ENCODE data around the gene OGFOD2. TPM values are rescaled to one million over a fixed set of nuclear protein-coding genes. Genes with fewer than 3 reads are reported as not detected.

The OGFOD2 gene
- polyA plus RNA-seq, 1 donor (not counting 4 experiments of a cell fraction or from before 2014, with no cell fraction given) = 6.9 TPM

GRCh38 chr12:122989874-122990419, 14.9 kb downstream of the OGFOD2 start:
- Histone ChIP-seq H4K20me1 (ENCODE audit: control insufficient read depth, extremely low read depth, insufficient read depth, low read length) (no peaks in the 10 kb centered on the region), H2AFZ (ENCODE audit: control insufficient read depth, low read length) (no peak overlapping the region), H3K36me3 (ENCODE audit: control insufficient read depth in 2 of 2, extremely low read depth in 1 of 2, insufficient read depth in 2 of 2, low read length in 2 of 2) (peaks cover 3 to 6% of the 10 kb centered on the region in 2 experiments), H3K4me2 (ENCODE audit: control insufficient read depth, extremely low read depth, insufficient read depth, low read depth, low read length) (no peak overlapping the region), H3K4me3 (ENCODE audit: control insufficient read depth in 2 of 3, extremely low read depth in 1 of 3, insufficient read depth in 2 of 3, low read depth in 1 of 3, low read length in 3 of 3) (no peak overlapping the region), H3K27me3 (ENCODE audit: control insufficient read depth, extremely low read depth, insufficient read depth, low read length) (no peaks in the 10 kb centered on the region), H3K4me1 (ENCODE audit: control insufficient read depth, extremely low read depth, insufficient read depth, low read length) (no peaks in the 10 kb centered on the region), H3K27ac (ENCODE audit: control insufficient read depth, insufficient read depth, low read length) (no peak overlapping the region), H3K9me1 (ENCODE audit: control insufficient read depth, extremely low read depth, insufficient read depth, low read length) (no peaks in the 10 kb centered on the region), H3K79me2 (ENCODE audit: control insufficient read depth, insufficient read depth, low read length) (no peaks in the 10 kb centered on the region), H3K9ac (ENCODE audit: control insufficient read depth, extremely low read depth, insufficient read depth, low read length) (no peak overlapping the region), H3K9me3 (ENCODE audit: control insufficient read depth, low read depth, low read length) (no peaks in the 10 kb centered on the region)
- no peak for TF ChIP-seq EZH2 (IDR thresholded peaks at IDR 0.05; ENCODE audit: low read length)
- no peak for TF ChIP-seq CTCF (optimal IDR thresholded peaks at IDR 0.05 in 1 of 3, IDR thresholded peaks at IDR 0.05 in 1 of 3, conservative IDR thresholded peaks at IDR 0.05 in 1 of 3; ENCODE audit: extremely low read depth in 1 of 3, insufficient read depth in 2 of 3, low read length in 3 of 3)
- DNase-seq (ENCODE audit: low read depth, low spot score) = no peak
- dilution Hi-C loops (cut with MboI; ENCODE audit: extremely low pct_ligation_motif_present, low sequenced_read_pairs) = no loop called here
- FAIRE-seq = no peak

GRCh38 chr12:122990561-122990960, 15.5 kb downstream of the OGFOD2 start:
- no peak overlapping the region for H3K27ac ChIP-seq (ENCODE audit: control insufficient read depth, insufficient read depth, low read length)
- TF ChIP-seq EZH2 (IDR thresholded peaks at IDR 0.05; ENCODE audit: low read length) (no peak), CTCF (optimal IDR thresholded peaks at IDR 0.05 in 1 of 3, IDR thresholded peaks at IDR 0.05 in 1 of 3, conservative IDR thresholded peaks at IDR 0.05 in 1 of 3; ENCODE audit: extremely low read depth in 1 of 3, insufficient read depth in 2 of 3, low read length in 3 of 3) (no peak)
- H3K9ac ChIP-seq (ENCODE audit: control insufficient read depth, extremely low read depth, insufficient read depth, low read length) = no peak overlapping the region
- no peaks in the 10 kb centered on the region for H3K4me1 ChIP-seq (ENCODE audit: control insufficient read depth, extremely low read depth, insufficient read depth, low read length)
- FAIRE-seq (no peak), DNase-seq (ENCODE audit: low read depth, low spot score) (no peak)
- H3K79me2 ChIP-seq (ENCODE audit: control insufficient read depth, insufficient read depth, low read length) = no peaks in the 10 kb centered on the region
- no peak overlapping the region for H3K4me2 ChIP-seq (ENCODE audit: control insufficient read depth, extremely low read depth, insufficient read depth, low read depth, low read length)
- H3K27me3 ChIP-seq (ENCODE audit: control insufficient read depth, extremely low read depth, insufficient read depth, low read length) = no peaks in the 10 kb centered on the region
- no peak overlapping the region for H2AFZ ChIP-seq (ENCODE audit: control insufficient read depth, low read length)
- no peaks in the 10 kb centered on the region for H3K9me1 ChIP-seq (ENCODE audit: control insufficient read depth, extremely low read depth, insufficient read depth, low read length)
- dilution Hi-C loops (cut with MboI; ENCODE audit: extremely low pct_ligation_motif_present, low sequenced_read_pairs) = no loop called here
- H3K9me3 ChIP-seq (ENCODE audit: control insufficient read depth, low read depth, low read length) = no peaks in the 10 kb centered on the region
- H3K36me3 ChIP-seq (ENCODE audit: control insufficient read depth in 2 of 2, extremely low read depth in 1 of 2, insufficient read depth in 2 of 2, low read length in 2 of 2) = peaks cover 3 to 6% of the 10 kb centered on the region in 2 experiments
- H4K20me1 ChIP-seq (ENCODE audit: control insufficient read depth, extremely low read depth, insufficient read depth, low read length) = no peaks in the 10 kb centered on the region
- no peak overlapping the region for H3K4me3 ChIP-seq (ENCODE audit: control insufficient read depth in 2 of 3, extremely low read depth in 1 of 3, insufficient read depth in 2 of 3, low read depth in 1 of 3, low read length in 3 of 3)
